CD4-positive, alpha-beta T cell treated with Interleukin-17A for 1 hour (primary cell): ENCODE measurements around the gene MORC2.
A peak's percentile ranks its signal among the peaks of the same experiment; 100 is the strongest.

Experiments used
- DNase-seq: peaks from one replicate; pipeline ENCODE4 v3.0.0-alpha.2; 2020

MORC2 gene

DNA sequence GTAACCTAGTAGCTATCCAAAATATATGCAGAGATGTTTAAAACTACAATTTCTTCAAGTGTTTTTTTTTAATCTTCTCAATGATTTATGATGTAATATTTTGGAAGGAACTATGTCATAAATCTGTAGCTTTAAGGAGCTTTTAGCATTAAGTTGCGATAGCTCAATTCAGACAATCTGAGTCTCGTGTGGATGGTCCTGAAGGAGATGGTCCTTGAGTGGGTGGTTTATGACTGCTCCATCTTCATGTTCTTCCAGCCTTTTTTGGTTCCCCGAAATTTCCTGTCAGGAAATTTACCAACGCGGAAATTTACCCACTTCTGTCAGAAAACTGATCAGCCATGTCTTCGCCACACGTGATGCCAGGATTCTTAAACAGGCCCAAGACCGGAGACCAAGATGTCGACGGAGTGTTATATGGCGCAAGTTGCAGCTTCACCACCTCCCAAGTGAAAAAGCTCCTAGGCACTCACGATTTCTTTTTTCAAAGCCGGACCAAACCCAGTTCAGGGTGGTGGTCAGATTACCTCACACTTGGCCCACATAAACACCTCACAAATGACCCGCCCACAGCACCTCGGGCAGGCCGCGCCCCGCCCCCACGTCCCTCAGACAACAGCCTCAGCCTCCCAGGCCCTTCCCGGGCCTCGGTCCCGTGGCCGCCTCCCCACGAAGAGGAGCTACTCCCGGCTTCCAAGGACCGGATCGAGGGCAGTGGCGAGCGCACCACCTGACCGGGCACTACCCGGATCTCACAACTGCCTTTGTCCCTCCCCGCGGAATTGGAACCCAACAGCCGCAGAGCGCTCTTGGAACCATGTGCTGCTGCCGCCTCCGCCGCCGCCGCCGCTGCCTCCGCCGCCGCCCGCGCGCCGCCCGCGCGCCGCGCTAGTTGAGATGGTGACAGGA, at the start of gene MORC2:
MORC2 (minus strand) TSS at position 760 of the 909 bp plus-strand sequence. CDS start 885 bp downstream, outside the sequence.
- DNase-seq = no peak

DNA sequence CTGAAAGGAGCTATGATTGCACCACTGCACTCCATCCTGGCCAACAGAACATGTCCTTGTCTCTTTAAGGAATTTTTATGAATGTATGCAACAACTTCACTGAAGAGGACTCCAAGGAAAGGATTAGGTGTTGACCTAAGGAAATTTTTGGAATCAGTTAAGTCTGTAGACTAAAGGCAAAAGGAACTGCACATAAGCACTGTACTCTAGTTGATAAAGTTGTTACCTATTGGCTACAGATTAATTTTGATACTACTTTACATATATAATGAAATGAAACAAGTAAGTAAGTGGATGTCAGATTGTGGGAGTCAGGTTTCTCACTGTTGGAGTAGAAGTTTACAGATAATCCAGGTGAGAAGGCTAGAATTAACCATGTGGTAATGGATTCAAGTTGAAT, 37.0 kb upstream of the MORC2 start:
- no peak for DNase-seq

DNA sequence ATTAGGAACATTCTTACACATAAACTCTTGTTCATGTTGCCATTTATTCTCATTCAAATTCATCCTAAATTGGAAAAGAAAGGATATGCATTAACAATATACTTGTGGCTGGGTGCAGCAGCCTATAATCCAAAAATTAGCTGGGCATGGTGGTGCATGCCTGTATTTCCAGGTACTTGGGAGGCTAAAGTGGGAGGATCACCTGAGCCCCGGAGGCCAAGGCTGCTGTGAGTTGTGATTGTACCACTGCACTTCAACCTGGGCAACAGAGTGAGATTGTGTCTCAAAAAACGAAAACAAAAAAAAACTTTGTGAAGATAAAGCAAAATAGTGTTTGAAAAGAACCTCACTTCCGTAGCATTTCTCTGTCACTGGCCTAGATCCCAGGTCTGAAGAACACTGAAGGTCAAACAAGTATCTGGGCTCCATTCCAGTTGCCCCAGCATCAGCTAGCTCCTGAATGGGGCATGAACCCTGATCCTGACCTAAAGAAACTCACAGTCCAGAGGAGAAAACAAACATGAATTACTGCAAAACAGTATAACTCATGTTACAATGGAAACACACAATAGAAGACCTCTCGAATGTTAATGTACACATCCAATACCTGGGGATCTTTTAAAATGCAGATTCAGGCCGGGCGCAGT, 32.7 kb upstream of the MORC2 start:
- DNase-seq = no peak

DNA sequence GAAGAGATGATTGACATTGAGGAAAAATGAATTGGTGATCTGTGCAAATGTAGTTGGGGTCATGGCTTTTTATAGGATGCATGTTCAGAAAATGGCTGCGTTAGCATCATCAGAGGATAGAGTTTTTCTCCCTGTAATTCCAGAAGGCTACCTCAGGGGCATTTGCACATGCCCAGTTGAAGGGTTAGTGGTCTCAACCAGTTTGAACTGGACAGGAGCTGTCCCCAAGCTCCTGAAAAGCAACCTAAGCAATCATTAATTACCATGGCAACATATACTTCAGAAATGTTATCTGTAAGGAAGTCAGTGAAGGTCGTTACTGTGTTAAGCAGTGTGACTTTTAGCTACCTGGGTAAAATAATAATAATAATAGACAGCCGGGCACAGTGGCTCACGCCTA, 29.8 kb upstream of the MORC2 start:
- DNase-seq = no peak

DNA sequence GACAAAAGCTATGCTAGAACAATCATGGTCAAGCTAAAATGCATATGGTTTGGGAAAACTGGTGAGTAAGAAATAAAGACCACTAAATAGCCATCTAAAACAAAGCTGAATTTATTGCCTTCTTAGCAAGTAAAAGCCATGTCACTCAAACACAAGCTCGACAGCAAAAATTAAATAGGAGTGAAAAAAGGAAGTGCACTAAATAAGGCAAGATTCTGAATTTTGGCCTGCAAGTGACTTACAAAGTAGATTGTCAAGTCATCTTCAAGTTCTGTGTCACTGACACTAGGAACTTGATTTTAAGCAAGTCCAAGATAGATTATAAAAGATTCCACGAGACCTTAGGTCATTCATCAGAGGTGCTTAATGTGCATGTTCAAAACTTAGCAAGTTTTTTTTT, 27.9 kb upstream of the MORC2 start:
- no peak for DNase-seq

DNA sequence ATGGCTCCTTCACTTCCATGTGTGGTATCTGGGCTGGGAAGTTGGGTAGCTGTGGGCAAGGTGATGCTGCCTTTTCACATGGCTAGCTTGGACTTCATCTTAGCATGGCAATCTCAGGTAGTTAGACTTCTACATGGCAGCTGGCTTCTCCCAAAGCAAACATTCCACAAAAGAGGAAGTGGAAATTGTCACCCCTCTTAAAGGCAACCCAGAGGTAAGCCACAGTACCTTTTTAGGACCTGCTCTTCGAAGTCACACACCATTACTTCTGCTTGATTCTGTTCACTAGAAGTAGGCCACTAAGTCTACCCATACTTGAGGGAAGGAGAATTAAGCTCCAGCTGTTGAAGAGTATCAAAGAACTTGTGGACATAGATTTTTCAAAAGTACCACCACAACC, 26.4 kb upstream of the MORC2 start:
- DNase-seq = no peak

DNA sequence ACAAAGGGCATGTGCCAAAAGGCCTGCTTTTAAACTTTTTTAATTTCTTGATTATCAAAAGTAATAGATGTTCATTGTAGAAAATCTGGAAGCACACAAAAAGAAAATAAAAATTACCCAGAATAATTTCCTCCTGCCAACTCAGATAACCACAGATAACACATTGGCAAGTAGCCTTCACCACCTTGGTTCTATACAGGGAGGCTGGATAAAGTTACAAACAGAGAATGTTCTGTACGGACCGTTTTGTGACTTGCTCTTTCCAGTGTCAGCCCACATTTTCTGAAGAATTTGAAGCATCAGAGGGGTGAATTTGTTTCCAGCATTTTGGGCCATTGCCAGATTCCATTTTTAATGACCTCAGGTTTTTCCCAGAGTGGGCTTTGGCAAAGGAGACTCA, 24.0 kb upstream of the MORC2 start:
- DNase-seq = no peak

DNA sequence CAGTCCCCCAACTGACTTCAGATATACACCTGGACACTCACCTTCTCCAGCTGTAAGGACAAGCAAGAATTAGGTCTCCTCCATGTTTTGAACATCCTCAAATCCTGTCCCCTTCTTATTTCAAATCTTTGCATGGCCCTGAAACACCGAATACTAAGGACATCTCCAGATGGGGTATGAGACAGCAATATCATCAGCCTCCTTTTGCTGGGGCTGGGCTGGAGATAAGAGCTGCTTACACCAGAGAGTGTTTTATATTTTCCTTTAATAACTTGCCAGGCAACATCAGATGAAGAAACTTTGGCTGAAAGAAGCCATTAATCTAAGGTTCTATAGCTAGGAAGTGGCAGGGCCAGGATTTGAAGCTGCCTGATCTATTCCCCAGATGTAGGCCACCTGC, 22.1 kb upstream of the MORC2 start:
- DNase-seq = no peak

DNA sequence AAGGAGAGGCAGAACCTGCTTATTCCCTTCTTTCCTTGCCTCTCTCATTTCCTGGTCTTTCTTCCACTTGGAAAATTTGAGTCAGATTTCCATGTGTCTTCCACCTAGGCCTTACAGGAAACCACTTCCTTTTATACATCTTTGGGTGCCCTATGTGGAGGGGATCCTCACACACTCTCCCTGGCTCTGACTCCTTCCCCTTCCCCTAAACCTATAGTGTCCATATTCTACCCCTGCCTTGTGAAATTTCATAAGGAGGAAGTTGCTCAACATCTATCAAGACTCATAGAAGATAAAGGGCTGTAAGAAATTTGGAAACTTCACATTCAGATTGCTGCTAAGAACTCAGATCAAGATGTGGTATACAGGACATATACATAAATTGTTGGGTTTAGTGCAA, 20.9 kb upstream of the MORC2 start:
- DNase-seq = no peak

DNA sequence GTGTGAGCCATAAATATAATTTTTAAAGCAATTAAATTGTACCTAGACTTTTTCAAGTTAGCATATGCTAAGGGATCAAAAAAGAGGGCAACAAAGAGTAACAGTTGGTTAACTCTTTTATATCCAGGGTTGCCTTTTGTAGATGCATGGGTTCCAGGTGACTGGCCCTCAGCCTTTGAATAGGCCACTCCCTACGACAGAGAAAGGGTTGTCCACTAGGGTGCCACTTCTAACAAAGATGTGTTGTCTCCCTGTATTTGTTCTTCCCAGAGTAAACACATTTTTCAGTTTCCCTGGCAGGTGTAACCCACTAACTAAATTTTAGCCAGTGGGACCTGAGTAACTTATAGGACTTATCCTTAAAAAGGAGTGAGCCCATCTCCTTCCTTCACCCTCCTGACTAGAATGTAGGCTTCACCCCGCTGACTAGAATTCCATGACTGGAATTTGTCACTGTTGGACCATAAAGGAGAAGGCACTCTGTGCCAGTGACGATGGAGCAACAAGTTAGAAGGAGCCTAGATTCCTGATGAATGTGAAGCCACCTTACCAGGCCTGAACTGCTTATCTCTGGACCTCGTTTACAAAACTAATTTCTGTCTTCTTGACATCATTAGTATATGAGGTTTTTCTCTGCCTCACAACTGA, 17.1 kb upstream of the MORC2 start:
- no peak for DNase-seq

DNA sequence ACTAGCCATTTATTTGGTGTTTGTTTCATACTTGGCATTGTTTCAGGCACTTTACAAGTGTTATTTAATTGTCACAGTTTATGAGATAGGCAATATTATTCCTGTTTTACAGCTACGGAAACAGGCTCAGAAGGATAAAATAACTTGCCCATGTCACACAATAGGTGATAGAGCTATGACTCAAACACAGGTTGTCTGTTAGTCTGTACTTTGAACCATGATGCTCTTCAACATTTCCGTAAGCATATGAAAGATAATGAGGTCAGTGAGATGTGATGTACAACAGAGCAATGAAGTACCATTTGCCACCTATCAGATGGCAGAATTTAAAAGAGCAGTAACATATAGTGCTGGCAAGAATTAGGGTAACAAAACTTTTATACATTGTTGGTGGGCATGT, 15.7 kb upstream of the MORC2 start:
- DNase-seq = no peak

DNA sequence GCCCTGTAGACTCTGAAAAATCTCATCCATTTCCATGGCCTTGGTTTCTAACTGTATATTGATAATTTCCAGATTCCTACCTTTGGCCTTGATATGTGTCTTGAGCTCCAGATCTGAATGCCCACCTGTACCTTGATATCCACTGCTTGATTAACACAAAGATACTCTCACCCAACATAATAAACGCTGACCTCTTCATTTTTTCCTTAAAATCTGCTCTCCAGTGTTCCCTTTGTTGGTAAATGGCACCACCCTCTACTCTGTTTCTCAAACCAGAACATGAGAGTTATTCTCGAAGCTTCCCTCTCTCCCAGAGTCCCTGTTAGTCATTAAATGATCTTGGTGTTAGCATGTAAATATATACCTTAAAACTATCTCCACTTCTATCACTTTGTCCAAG, 13.9 kb upstream of the MORC2 start:
- DNase-seq = no peak

DNA sequence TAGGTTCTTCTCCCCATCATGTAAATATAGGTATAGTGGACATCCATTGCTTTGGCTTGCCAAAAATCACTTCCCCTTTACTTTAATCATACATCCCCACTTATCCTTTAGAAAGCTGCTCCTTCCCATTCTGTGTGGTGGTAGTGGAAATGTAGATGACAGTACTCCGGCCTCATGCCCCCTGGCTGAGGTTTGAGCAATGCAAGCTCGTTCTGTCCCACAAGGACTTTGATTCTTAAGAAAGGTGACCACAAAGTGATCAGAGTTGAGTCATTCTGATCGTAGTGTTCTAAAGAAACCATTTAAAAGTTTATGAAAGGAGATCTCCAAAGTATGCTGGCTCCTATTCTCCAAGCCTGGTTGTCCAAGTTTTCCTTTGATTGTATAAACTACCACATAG, 11.4 kb upstream of the MORC2 start:
- no peak for DNase-seq

DNA sequence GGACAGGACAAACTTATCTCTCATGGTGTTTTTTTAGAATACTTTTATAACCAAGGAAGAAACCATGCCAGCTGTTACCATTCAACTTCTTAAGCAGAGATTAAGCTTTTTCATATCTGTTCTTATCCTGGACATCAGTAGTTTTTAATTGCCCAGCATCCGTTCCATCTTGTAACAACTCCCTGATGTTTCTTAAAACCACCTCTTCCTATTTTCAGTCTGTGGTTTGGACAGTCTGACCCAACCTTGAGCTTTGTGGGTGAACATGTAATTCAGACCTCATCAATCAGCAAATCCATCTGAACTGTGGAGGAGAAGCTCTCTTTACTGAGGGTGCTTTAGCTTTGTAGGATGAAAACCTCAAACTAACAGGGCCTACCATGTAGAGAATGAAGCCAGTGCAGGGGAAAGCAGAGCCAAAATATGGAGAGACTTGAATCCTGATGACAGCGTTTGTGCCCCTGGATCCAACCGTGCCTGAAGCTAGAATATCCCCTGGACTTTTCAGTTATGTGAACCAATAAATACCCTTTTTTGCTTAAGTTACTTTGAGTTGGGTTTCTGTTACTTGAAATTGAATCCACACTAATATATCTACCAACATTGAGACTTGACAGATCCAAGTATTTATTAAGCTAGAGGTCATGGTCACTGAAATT, 9.9 kb upstream of the MORC2 start:
- DNase-seq = no peak

DNA sequence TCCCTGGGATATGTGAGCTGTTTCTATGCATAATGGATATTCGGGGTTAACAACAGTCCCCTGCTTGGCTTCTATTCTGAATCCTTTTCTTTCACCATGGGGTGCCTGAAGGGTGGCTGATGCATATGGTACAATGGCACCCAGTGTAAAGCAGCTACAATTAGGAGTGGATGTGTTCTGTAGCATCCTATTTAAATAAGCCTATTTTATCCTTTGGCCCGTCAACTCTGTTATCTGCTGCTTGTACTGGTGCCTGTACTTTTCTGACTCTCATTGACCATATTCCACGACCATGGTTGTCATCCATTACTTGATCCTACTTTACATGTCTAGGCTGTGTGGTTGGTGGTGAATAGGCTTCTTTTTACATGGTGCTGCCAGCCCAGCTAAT, 1.8 kb upstream of the MORC2 start:
- DNase-seq = no peak

DNA sequence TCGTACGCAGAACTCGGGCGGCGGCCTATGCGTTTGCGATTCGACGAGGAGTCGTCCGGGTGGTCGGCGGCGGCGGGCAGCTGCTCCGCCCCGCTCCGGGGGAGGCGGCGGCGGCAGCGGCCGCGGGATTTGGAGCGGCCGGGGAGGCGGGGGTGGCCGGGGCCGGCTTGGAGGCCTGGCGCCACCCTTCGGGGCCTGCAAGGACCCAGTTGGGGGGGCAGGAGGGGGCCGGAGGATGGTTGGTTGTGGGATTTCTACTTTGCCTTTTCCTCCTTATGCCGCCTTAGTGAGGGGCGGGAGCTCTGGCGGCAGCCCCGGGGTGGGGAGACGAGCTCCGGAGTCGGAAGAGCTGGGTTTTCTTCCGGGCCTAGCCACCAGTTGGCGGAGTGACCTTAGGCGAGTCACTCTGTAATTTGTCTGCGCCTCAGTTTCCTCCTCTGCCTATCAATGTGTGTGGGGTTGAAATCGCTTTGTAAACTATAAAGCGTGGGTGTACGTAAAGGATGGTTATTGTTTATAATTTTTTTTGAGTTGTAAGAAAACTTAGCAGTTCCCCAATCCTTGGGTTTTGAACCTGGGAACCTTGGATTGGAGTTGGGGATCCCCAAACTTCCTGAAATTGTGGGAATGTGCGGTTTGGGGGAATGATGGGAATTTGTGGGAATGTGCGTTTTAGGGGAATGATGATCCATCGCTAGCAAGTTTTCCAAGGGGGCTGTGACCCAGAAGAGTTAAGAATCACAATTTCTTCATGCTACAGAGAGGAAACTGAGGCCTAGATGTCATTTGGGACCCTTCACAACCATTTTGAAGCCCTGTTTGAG, 1.2 kb upstream of the MORC2 start:
- peak; percentile 59 for DNase-seq

DNA sequence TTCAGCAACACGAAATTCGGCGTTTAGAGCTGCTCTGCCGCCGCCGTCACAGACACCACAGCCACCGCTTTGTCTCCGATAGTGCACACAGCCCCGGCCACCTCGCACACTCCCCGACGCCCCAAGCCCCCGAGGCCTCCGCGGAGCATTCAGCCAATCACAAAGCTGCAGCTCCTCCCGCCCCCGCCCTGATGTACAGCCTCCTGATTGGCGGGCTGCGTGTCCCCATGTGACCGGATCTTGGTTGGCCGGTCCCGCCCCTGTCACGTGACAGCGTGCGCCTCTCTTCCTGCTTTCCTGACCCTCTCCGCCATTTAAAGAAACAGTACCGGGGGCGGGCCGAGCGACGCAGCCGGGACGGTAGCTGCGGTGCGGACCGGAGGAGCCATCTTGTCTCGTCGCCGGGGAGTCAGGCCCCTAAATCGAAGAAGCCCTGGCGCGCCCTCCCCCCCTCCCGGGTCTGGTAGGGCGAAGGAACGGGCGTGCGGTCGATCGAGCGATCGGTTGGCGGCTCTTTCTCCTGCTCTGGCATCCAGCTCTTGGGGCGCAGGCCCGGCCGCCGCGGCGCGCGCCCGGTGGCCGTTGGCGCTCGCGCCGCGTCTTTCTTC, 454 bp upstream of the MORC2 start, which contains the start of gene TUG1:
TUG1 (plus strand) TSS at position 342 of the 608 bp plus-strand sequence.
- DNase-seq = peak; percentile 98

DNA sequence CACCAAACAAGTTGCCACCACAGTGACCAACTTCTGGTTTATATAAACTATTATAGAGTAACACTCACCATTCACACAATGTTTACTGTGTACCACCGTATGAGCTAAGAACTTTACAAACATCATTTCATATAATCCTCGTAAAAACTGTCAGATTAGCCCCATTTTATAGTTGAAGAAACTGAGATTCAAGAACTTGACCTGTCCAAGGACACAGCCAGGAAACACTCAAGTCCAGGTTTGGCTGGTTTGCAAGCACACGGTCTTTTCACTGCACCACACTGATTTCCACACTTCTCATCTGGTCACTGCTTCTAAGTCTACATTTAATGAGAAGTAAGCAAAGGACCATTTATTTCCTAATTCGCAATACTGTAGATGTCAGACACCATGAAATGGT, 3.7 kb downstream of the MORC2 start:
- DNase-seq = no peak

DNA sequence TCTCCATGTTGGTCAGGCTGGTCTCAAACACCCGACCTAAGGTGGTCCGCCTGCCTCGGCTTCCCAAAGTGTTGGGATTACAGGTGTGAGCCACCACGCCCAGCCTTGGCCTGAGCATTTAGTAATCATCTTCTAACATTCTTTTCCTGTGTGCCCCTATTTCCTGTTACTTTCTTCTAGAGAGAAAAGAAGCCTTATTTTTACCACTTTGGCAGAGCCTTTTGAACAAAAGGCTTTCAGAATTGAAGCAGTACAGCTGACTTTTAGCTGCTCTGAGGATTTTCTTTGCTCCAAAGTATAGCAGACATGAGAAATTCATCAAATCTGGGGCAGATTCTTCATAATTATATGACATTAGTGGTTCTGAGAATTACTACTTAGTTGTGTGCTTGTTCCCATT, 13.4 kb downstream of the MORC2 start:
- DNase-seq = no peak

DNA sequence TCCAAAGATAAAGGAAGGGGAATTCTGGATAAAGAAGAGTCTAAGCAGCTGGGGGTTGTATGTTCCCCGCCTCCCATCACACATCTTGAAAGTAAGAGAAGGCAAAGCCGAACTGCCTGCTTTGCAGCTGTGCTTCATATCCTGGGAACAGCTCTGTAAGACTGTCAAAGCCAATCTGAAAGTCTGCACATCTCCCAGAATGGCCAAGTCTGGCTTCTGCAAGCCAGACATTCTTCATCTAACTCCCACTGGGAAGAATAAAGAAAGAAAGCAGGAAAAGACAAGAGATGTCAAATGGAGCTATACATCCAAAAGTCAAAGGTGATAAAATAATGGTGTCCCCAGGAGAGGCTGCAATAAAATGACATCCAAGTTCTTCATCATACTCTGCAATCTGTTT, 15.4 kb downstream of the MORC2 start:
- no peak for DNase-seq

DNA sequence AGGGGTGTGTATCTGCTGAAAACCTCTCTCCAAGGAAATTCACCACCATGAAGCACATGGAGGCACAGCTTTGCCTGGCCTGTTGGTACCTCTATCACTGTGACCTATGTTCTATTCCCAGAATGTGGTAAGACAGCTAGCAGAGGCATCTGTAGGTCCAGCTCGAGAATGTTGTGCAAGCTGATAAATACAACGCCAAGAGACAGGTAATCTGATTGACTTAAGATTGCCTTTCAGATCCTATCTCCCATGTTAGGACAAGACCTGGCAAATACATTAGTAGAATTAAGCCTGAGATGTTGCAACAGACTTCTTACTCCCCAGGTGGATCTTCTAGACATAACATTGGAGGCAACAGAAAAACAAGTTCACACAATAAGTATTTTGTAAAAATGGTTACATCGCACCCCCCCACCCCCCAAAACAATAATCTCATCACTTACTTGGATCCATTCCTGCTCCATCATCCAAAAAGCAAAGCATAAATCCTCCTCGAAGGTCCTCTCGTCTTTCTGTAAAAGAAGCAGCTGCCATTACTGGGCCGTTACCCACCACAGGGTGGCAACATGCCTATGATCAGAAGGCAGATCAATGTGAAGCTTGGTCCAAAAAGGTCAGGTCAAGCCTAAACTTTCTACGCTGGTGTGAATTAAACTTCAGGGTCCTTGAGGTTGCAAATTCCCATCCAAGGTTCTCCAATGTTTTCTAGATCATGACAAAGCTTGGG, 18.5 kb downstream of the MORC2 start:
- DNase-seq = no peak
